Activated naive CD4-positive, alpha-beta T cell treated with anti-CD3 and anti-CD28 coated beads, Interleukin-2, amount 10 ng/mL, durations not matched to agents 7 days and 5 days (primary cell): ENCODE data around the gene FCMR.
"Not testable (repeated sequence)": the region's sequence is repeated elsewhere in the genome, so short reads cannot be mapped to it uniquely, and the experiment has no call there.

Experiments used
- CTCF ChIA-PET: fragments of 350-600 bp; sonication (Branson Sonifier 250); formaldehyde crosslinking; loops from one replicate; lab custom pipeline; 2021; ENCODE audit warnings: antibody characterized with exemption; lab: Charles Lee
- DNase-seq: peaks from one replicate; pipeline ENCODE4 v3.0.0-alpha.2; 2020
- H3K27ac Mint-ChIP-seq: one replicate; pipeline ENCODE4 v1.8.0; 2021; ENCODE audit warnings: mild to moderate bottlenecking, moderate library complexity, mixed read lengths
- H3K27me3 Mint-ChIP-seq: one replicate; pipeline ENCODE4 v1.8.0; 2021; ENCODE audit warnings: mild to moderate bottlenecking, mixed read lengths
- H3K36me3 Mint-ChIP-seq: one replicate; pipeline ENCODE4 v1.8.0; 2021; ENCODE audit warnings: mixed read lengths
- H3K4me1 Mint-ChIP-seq: one replicate; pipeline ENCODE4 v1.8.0; 2021; ENCODE audit warnings: mixed read lengths
- H3K4me3 Mint-ChIP-seq: one replicate; pipeline ENCODE4 v1.8.0; 2021; ENCODE audit warnings: mild to moderate bottlenecking, moderate library complexity, mixed read lengths
- H3K9me3 Mint-ChIP-seq: one replicate; pipeline ENCODE4 v1.8.0; 2021; ENCODE audit warnings: mixed read lengths

Gene FCMR

DNA sequence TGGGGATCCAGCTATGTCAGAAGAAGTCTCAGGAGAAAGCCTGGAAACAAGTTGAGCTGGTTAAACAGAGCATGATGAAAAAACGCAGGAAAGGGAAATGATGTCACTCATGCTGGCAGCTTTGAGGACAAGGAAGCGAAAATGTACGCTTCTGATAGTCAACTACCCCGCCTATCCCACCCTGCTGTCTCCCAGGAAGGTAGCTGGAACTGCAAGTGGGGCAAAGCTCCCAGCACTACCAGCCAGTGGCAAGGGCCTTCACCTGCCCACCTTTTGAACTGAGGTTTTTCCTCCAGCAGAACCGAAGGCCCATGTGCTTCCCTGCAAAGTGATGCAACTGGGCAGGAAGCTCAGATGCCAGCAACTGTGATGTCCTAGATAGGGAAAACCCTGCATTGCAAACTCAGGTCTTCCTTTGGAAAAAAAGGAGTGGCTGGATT lies 62.6 kb downstream of the FCMR start:
- Mint-ChIP-seq H3K27ac (peak overlapping the region; percentile 77), H3K4me3 (no peak overlapping the region), H3K9me3 (peaks cover 2% of the 10 kb centered on the region), H3K4me1 (peaks cover 38% of the 10 kb centered on the region), H3K27me3 (peaks cover 39% of the 10 kb centered on the region), H3K36me3 (peaks cover 6% of the 10 kb centered on the region)
- CTCF ChIA-PET: interaction anchor here (0.6 to 3.8 kb wide), 9 partner anchors 14 to 316 kb away, joined by 3 to 19 read pairs (median 3); no protein-coding TSS in a partner anchor
- DNase-seq: peak; percentile 27

DNA sequence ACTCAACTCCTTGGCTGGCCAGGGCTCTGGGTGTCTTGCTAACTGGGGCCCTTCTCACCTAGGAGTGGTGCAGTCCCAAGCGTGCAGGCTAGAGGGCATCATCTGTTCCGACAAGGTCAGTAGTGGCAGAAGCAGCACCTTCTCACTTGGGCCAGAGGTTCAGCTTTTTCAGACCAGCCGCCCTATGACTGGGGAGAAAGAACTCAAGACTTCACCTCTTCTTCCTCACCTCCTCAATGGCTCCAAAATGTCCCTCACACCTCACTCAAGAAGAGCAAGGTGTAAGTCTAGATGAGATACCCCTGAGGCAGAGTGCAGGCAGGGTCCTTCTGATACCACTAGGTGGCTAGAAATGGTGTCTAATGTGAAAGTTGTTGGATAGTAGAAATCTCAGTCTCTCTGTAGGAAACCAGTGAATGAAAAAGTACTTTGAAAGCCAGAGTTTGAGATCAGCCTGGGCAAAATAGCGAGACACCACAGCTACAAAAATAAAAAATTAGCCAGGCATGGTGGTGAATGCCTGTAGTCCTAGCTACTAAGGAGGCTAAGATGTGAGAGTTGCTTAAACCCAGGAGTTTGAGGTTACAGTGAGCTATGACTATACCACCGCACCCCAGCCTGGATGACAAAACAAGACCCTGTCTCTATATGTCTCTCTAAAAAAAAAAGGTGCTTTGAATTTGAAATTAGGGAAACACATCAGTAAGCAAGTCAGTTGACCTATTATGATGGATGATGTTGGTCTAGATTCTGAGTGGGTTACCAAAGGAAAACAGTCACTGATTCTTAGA lies 64.9 kb downstream of the FCMR start:
- Mint-ChIP-seq H3K9me3 (peaks cover 5% of the 10 kb centered on the region), H3K27ac (no peak overlapping the region)

DNA sequence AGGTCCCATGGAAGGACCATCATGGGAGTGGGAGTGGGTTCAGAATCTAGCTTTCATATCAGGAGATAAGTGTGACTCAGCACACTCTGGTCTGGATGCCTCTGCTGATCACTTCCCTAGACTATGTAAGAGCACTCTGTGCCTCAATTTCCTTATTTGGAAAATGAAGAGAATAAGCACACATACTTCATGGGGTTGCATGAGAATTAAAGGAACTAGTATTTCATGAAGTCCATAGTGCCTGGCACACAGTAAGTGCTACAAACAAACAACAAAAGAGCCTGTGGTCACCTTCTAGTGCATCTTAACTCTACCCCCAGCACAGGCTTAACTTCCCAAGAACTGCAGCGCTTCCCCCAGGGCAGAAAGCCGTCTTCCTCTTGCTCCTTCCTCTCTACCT lies 65.9 kb downstream of the FCMR start:
- Mint-ChIP-seq H3K4me1 (peaks cover 38% of the 10 kb centered on the region), H3K27me3 (peaks cover 35% of the 10 kb centered on the region), H3K36me3 (peaks cover 8% of the 10 kb centered on the region), H3K4me3 (no peak overlapping the region), H3K9me3 (peaks cover 5% of the 10 kb centered on the region), H3K27ac (no peak overlapping the region)
- DNase-seq: no peak
- CTCF ChIA-PET: interaction anchor here (1.3 to 3.0 kb wide), 6 partner anchors 9 to 121 kb away, joined by 3 to 16 read pairs (median 6); partner anchors contain the start of gene IL20

More for the DNA sequence above, 64.9 kb downstream of the FCMR start:
- H3K4me1 Mint-ChIP-seq: peaks cover 38% of the 10 kb centered on the region
- peaks cover 34% of the 10 kb centered on the region for H3K27me3 Mint-ChIP-seq
- peak; percentile 36 for DNase-seq
- no peak overlapping the region for H3K4me3 Mint-ChIP-seq
- CTCF ChIA-PET: interaction anchor here (0.8 to 3.8 kb wide), 7 partner anchors 8 to 122 kb away, joined by 3 to 19 read pairs (median 6); partner anchors contain the start of gene IL20
- peaks cover 6% of the 10 kb centered on the region for H3K36me3 Mint-ChIP-seq

DNA sequence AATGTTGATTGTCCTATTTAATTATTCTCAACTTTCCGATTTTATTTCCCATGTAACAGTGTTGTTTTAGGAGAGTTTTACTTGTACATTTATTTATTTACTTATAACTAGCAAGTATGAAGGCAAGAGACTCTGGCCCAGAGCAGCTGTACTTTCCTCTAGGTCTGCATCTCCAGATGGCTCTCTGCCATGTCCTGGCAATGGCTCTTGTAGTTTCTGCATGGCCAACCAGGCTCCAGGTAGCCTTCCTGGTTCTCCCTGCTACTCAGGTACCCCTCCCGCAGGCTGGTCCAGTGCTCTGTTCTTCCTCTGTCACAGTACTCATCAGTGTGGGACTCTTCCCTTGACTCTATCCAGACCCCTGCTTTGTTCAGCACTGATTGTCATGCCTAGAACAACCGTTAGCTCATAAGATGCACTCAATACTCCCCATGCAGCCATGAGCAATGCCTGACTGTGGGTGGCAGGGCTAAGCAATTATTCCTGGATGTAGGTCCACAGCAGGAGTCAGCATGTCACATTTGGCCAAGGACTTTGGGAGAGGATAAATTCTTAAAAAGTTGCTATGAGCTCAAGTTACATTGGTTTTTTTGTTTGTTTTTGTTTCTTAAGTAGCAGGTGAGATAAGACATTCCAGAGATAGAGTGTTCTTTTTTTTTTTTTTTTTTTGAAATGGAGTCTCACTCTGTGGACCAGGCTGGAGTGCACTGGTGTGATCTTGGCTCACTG lies 67.2 kb downstream of the FCMR start:
- CTCF ChIA-PET: interaction anchor here (1.3 to 3.0 kb wide), 2 partner anchors 8 to 19 kb away, joined by 3 to 16 read pairs; no protein-coding TSS in a partner anchor
- Mint-ChIP-seq H3K27me3 (peaks cover 37% of the 10 kb centered on the region), H3K36me3 (peaks cover 6% of the 10 kb centered on the region), H3K27ac (no peak overlapping the region), H3K9me3 (peaks cover 5% of the 10 kb centered on the region), H3K4me1 (peaks cover 32% of the 10 kb centered on the region), H3K4me3 (no peak overlapping the region)
- DNase-seq: no peak

DNA sequence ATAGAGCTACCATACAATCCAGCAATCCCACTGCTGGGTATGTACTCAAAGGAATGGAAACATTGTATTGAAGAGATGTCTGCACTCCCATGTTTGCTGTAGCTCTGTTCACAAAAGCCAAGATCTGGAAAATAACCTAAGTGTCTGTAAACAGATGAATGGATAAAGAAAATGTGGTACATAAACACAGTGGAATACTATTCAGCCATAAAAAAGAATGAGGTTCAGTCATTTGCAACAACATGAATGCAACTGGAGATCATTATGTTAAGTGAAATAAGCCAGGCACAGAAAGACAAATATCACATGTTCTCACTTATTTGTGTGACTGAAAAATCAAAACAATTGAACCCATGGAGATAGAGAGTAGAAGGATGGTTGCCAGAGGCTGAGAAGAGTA lies 68.0 kb downstream of the FCMR start:
- CTCF ChIA-PET: interaction anchor here (1.1 kb wide), 1 partner anchor 119 kb away, joined by 3 read pairs; no protein-coding TSS in a partner anchor
- not testable (repeated sequence) for H3K36me3 Mint-ChIP-seq, H3K4me3 Mint-ChIP-seq, DNase-seq, H3K27ac Mint-ChIP-seq, H3K9me3 Mint-ChIP-seq
- Mint-ChIP-seq H3K27me3 (peaks cover 43% of the 10 kb centered on the region), H3K4me1 (peaks cover 24% of the 10 kb centered on the region)
